ENCODE results near the gene COG5.

COG5 gene

DNA sequence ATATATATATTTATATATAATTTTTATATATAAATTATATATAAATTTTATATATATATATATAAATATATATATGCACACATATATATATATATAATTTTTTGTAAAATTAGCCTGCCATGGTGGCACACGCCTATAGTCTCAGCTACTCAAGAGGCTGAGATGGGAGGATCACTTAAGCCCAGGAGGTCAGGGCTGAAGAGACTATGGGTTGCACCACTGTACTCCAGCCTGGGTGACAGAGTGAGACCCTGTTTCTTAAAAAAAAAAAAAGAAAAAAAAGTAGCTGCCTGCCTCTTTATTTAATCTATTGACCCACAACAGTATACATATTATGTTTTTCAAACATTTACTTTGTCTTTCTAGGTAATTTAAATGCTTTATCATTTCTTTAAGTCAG is 35.5 kb upstream of the COG5 start:
- TF ChIP-seq, protein P1, sequence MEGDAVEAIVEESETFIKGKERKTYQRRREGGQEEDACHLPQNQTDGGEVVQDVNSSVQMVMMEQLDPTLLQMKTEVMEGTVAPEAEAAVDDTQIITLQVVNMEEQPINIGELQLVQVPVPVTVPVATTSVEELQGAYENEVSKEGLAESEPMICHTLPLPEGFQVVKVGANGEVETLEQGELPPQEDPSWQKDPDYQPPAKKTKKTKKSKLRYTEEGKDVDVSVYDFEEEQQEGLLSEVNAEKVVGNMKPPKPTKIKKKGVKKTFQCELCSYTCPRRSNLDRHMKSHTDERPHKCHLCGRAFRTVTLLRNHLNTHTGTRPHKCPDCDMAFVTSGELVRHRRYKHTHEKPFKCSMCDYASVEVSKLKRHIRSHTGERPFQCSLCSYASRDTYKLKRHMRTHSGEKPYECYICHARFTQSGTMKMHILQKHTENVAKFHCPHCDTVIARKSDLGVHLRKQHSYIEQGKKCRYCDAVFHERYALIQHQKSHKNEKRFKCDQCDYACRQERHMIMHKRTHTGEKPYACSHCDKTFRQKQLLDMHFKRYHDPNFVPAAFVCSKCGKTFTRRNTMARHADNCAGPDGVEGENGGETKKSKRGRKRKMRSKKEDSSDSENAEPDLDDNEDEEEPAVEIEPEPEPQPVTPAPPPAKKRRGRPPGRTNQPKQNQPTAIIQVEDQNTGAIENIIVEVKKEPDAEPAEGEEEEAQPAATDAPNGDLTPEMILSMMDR (IDR thresholded peaks at IDR 0.05), result no peak

DNA sequence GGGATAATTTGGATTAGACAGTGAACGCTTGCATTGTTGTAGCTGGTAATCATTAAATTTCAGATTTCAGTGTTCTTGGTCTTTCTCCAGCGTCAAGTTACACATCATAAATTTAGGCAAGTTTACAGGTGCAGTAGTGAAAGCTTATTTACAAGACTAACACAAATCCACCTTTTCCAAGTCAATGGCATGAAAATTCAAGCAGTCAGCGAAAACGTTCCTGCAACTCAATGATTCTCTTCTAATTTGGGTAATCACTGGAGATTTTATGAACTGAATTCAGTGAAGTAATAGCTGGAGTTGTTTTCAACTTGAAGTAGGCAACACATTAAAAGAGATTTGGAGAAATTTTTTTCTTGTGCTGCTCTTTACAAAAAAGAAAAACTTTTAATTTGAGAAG is 34.2 kb upstream of the COG5 start:
- TF ChIP-seq, protein P1 (IDR thresholded peaks at IDR 0.05), result no peak

DNA sequence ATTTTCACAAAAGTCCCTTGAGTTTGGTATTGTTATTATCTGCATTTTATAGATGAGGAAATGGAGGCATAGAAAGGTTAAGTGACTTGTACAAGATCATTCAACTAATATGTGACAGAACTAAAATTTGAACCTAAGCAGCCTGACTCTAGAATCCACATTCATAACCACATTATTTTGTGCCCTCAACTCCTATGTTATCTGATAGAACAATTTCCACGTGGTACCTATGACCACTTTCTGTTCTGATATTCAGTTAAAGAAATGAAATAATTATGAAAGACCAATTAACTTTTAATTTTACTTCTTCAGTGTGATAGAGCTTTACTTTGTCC is 33.8 kb upstream of the COG5 start:
- TF ChIP-seq, protein P1 (IDR thresholded peaks at IDR 0.05), result no peak

DNA sequence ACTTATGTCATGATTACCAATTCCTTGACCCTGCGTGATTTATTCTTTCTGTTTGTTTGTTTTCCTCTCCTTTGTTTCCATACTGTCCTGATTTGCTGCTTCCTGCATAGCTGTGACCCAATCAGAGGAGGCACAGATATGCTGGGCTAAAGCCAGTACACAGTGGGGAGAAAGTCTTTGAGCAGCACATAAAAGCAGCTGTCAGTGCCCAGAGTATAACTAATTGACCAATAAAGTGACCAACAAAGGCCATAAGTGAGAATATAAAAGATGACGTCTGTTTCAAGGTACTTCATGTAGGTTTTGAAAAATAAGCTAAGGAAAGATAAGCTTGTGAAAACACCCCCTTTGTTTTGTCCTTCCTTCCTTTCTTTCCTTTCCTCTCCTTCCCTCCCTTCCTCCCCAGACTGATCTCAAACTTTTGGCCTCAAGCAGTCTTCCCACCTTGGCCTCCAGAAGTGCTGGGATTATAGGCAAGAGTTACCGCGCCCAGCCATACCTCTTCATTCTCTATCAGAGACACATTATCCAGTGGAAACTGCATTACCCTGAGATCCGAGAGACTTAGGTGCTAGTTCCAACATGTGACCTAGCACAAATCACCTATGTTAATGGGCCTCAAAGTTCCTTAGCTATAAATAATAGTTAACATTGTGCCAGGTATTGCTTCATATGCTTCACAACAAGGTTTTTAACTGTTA is 33.3 kb upstream of the COG5 start:
- TF ChIP-seq, protein P1 (IDR thresholded peaks at IDR 0.05), result no peak

DNA sequence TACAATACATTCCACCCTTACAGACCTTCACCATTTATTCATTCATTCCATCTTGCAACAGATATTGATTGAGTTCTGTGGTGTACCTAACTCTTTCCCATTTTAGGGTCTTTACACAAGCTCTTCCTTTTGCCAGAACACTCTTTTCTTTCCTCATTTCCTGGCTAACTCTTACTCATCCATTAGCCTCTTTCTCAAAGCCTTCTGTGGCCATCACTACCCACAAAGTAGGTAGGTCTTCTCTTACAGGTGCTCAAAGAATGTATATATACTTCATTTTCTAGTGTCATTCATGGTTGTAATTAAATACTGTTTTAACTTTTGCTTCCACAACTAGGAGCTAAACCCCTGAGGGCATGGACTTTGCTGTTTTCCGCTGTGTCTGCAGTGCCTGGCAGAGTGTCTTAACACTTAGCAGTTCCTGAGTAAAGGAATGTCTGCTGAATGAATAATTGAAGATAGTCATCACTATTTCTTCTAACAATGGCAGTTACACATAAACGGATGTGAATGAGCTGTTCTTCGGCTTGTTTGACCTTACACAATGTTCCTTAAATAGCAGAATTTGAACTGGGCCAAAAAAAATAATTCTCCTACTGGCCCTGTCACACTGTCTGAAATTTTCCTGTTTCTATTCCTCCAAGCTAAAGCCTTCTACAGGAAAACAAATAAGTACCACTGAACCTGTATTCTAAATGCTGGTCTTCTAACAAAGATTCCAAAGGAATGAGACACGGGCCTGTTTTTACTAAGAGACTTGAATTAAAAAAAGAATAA is 31.4 kb upstream of the COG5 start:
- TF ChIP-seq, protein P1 (IDR thresholded peaks at IDR 0.05), result no peak

DNA sequence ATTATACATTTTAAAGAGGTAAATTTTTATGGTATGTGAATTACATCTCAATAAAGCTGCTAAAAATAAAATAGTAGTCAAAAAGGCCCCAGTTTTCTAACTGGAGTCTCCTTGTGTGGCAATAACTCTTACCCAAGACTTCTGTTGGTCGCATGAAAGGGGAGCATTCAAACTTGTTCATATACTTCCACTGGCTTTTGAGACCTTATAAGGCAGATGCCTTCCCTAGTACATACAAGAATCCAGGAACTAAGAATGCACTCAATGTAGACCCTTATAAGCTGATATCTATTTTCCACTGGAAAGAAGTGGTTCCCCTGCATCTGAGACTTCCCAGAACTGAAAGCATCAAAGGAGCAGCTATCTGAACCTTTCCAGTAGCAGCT is 29.3 kb upstream of the COG5 start:
- TF ChIP-seq, protein P1 (IDR thresholded peaks at IDR 0.05), result no peak

DNA sequence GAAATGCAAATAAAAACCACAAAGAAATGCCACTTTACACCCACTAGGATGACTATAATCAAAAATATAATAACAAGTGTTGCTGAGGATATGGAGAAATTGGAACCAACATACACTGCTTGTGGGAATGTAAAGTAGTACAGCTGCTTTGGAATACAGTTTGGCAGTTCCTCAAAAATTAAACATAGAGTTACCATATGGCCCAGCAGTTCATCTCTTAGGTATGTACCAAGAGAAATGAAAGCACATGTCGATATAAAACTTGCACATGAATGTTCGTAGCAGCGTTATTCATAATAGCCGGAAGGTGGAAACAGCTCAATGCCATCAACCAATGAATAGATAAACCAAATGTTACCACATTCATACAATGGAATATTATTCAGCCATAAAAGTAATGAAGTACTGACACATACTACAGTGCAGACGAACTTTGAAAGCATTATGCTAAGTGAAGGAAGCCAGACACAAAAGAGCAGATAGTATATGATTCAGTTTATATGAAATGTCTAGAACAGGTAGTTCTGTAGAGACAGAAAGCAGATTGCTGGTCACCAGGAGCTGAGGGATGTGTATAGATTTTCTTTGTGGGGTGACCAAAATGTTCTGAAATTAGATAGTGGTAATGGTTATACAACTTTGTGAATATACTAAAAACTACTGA is 28.8 kb upstream of the COG5 start:
- TF ChIP-seq, protein P1 (IDR thresholded peaks at IDR 0.05), result no peak
